ENCODE results near the gene SLCO4A1.

- TF ChIP-seq CTCF (conservative IDR thresholded peaks at IDR 0.05 in 1 of 2, IDR thresholded peaks at IDR 0.05 in 1 of 2; ENCODE audit: low read depth in 1 of 2, low read length in 2 of 2) (no peak), EZH2 (IDR thresholded peaks at IDR 0.05; ENCODE audit: low read length, missing control alignments) (no peak)
Measured at GRCh38 chr20:62595491-62595890, 46.8 kb upstream of the SLCO4A1 start.

Measured in fibroblast of lung (primary cell).